PC-3 (cell line): ENCODE data around the gene MRPS27.

Source experiments
- CTCF ChIP-seq: fragments of 300-600 bp; sonication (generic); conservative IDR thresholded peaks from 2 replicates; pipeline ENCODE4 v1.5.1; 2017; ENCODE audit warnings: antibody characterized with exemption, low read depth, mild to moderate bottlenecking, low read length
- EZH2 ChIP-seq: fragments of 300-600 bp; sonication (generic); IDR thresholded peaks from one replicate; pipeline ENCODE4 v1.6.1; 2017; ENCODE audit warnings: antibody characterized with exemption, mild to moderate bottlenecking, low read length; ENCODE audit not compliant: unreplicated experiment
- EZH2phosphoT487 ChIP-seq: fragments of 300-600 bp; sonication (generic); IDR thresholded peaks from 2 replicates; pipeline ENCODE4 v1.6.1; 2018; ENCODE audit warnings: mild to moderate bottlenecking, antibody characterized with exemption, low read length, borderline replicate concordance

GRCh38 chr5:72366324-72366976 lies 46.4 kb upstream of the MRPS27 start:
- TF ChIP-seq CTCF (peak; percentile 83), EZH2 (no peak), EZH2phosphoT487 (no peak)
